SIG-M5 treated with dmso at 0.1 percent for 504 hours (cell line): ENCODE measurements around the gene PHAF1.
A peak's percentile ranks its signal among the peaks of the same experiment; 100 is the strongest.

ENCODE experiments used
- DNase-seq: peaks from one replicate; lab custom pipeline; 2025; ENCODE audit not compliant: unreplicated experiment; lab: John Stamatoyannopoulos, UW

PHAF1 gene

DNA sequence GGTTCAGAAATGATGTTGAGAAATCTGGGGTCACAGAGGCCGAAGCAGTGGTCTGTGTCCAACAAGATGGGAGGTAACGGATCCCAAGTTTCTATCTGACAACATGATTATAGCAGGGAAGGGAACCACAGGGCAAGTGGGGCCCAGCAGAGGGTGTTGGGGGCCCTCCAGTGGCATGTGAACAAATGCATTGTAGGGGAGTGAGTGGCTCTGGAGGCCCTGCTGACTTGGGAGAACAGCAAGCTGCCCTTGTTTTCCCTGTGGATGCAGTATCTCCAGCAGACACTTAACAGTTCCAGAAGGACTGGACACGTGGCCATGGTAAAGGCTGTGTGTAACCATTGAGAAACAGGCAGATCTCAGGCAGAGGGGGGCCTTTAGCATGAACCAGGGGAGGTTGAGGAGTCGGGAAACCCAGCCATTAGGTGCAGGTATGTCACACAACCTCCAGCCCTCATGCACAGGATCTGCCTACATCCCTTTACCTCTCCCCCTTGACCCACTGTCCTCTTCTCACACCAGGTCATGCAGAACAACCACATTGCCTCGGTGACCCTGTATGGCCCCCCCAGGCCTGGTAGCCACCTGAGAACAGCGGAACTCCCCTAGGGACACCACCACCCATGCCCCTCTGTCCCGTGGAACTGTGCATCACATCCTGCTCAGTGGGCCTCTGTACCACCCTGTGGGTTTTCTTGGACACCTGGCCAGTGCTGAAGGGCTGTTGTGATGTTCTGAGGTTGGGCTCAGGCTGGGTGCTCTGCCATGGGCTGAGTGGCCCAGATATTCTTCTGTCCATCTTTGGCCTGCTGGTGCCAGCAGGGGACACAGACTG is 37.0 kb downstream of the PHAF1 start:
- DNase-seq: no peak

DNA sequence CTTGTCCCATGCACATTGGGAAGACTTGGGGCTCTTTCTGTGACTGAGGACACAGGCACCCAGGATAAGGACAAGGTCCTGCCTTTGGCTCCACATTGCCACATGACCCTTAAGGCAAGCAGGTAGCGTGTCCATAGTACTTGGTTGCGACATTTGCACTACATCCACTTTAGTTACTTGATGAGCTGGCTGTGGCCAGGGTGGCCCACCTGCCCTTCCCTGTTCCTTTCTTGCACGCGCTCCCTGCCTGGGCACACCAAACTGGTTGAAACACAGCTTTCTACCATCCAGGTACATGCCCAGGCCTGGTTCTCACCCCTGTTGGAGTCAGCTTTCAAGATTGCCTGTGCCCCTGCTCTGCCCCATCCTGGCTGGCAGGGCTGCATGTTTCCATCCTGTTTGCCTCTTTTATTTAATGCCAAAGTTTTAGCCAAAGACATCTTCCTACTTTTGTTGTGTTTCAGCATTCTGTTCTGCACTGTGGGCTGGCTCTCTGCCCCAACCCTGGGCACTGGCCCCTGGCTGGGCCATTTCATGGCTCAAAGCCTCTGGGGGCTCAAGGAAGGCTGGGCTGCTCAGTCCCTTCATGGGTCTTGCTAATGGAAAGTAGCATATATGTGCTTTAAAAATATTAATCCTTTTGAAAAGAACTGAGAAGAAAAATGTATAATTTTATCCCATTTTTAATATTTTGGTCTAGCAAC is 37.8 kb downstream of the PHAF1 start:
- DNase-seq: no peak

- no peak for DNase-seq
These were observed 38.5 kb downstream of the PHAF1 start for GRCh38 chr16:67148221-67148620.

- no peak for DNase-seq
These were observed 39.0 kb downstream of the PHAF1 start for GRCh38 chr16:67148656-67149275.

DNA sequence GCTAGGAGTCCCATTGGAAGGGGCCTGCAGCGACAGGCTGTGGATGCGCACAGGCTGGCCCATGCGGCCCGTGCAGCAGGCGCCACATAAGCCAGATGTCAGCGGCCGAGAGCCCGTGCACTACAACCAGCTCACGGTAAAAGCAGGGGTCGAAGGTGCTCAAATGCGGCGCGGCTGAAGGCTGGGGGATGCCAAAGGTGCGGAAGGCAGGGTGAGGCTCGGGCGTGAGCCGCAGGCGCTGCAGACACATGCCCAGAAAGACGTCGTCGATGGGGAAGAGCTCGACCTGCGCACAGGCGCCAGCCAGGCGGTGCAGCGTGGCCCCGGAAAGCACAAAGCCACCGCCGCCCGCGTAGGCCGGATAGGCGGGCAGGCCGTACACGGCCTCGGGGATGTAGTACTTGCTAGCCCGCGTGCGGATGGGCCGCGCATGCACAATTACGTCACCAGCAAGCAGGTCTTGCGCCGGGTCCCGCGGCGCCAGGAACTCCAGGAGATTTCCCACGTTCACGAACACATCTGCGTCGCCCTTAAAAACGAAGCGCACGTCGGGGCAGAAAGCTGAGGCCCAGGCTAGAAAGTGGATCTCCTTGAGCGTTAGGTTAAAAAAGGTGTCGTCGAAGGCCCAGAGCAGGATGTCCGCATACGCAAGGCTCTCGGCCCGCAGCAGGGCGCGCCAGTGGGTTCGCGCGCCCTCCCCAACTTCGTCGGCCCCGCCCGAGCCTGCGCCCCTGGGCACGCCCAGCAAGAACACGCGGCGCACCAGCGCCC is 39.7 kb downstream of the PHAF1 start:
- no peak for DNase-seq

- no peak for DNase-seq
These were observed 40.5 kb downstream of the PHAF1 start for GRCh38 chr16:67150047-67150832.

GRCh38 chr16:67150833-67151396 is 41.2 kb downstream of the PHAF1 start, which contains the start of gene B3GNT9:
Gene B3GNT9 (minus strand): TSS chr16:67150998. CDS start chr16:67150485, 513 bp downstream.
- DNase-seq: no peak

GRCh38 chr16:67151431-67152097 is 41.8 kb downstream of the PHAF1 start:
- DNase-seq: peak; percentile 17

- no peak for DNase-seq
These were observed 45.0 kb downstream of the PHAF1 start for GRCh38 chr16:67154578-67155294.

DNA sequence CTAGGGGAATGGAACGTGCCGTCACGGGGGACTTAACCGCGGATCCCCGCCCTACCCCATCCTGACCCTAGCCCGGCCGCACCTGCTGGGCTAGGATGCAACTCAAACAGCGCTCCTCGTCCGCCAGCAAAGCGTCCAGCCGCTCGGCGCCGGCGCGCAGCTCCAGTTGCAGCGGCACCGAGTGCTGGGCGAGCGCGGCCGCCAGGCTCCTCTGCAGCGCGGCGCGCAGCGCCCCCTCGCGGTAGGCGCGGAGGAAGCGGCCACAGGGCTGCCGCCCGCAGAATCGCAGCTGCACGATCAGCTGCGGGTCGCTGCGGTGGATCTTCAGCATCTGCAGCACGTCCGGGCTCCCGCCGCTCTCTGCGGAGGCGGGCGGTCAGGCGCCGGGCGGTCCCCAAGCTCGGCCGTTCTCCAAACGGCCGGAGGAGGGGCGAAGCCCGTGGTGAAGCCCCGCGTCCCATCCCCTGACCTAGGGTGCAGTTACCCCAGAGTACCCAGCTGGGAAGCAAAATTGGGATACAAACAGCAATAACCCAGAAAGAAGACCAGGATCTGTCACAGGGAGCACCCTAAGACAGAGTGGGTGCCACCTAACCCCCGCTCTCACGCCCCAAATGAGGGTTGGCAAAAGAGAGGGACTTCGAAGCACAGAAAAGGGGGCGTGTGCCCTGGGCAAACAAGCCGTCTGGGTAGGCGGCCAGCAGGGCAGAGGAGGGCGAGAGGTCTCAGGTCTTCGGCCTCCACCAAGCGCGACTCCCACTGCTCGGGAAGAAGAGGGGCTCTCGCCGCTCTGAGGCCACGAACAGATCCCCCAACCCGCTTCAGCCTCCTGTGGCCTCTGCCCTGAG is 45.8 kb downstream of the PHAF1 start:
- DNase-seq: peak; percentile 19

GRCh38 chr16:67156143-67156844 is 46.6 kb downstream of the PHAF1 start:
- no peak for DNase-seq

DNA sequence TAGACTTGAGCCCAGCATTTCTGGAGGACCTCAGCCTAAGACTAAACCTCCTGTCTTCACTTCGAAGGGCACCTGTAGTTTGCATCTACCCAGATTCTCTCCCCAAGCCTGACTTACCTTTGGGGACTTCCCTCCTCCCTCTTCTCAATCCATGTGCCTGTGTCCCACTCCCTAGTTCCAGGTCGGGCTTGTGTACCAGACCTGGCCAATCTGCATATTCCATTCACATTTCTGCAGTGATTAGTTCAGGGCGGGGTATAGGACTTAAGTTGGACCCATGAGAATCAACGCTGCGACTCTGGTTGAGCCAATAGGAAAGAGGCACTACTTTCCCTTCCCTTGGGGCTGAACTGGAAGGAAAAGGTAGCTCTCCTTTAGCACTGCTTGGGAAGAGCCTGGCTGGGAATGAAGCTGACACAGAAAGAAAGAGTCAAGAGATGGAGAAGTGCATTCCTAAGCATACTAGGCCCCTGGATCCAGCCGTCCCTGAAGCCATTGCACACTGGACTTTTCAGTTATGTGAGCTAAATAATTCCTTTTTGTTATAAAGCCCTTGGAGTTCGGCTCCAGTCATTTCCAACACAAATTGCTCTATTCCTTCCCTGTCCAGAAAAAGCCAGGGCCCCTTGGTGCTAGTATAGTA is 47.5 kb downstream of the PHAF1 start:
- DNase-seq: no peak

DNA sequence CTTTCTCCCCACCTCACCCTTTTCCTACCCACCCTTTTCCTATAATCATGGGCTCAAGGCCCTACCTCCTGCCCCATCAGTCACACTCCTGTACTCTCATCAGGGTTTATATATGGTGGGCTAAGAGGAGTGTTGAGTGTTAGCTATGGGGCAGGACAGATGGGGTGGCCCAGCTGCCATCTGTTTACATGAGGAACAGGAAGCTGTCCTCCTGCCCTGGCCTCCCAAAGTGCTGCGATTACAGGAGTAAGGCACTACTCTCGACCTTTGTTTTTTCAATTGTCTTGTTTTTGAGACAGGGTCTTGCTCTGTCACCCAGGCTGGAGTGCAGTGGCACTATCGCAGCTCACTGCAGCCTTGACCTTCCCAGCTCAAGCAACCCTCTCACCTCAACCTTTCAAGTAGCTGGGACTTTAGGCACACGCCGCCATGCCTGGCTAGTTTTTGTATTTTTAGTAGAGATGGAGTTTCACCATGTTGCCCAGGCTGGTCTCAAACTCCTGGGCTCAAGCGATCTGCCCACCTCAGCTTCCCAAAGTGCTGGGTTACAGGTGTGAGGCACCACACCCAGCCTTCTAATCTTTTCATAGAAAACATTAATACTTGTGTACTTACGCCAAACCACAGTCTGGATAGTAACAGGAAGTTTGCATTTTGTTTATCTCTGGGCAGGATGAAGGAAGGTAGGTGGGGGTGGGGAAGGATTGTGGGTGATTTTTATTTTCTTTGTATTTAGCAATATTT is 48.3 kb downstream of the PHAF1 start:
- no peak for DNase-seq

DNA sequence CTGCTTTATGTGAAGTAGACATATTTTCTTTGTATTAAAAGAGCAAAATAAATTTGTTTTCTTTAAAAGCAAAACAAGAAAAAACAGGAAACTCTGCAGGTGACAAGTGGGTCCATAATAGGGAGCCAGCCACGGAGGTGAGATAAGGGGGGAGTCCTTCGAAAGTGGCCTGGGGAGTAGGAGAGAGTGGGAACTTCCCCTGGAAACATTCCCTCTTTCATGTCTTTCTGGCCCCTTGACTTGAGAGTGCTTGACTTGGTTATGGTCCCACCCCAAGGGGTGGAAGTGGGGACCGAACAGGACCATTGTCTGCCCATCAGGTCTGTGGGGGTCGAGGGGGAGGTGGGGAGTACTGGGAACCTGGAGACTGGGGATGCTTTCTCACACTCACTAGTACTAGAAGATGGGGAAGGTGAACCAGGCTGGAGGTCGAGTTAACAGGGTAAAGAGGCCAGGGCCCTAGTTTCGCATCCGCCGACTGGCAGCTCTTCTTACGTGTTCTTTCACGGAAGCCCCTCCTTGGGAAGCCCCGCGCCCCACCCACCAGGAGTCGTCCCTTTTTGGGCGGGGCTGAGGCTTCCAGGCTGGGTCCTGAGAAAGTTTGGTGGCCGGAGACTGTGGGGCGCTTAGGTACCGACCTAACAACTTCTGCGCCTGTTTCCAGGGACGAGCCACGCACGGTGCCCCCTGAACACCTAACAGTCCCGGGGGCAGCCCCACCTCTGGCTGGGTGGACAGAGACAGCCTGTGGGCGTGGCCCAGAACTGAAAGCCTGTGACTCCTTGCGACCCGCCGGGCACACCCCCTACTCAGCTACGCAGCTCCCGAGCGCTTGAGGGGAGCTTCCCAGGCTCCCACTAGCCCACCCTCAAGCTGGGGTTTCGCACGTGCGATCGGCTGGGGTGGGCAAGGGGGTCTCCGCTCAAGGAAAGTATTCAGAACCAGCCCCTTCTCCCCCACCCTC is 49.2 kb downstream of the PHAF1 start:
- peak; percentile 51 for DNase-seq

DNA sequence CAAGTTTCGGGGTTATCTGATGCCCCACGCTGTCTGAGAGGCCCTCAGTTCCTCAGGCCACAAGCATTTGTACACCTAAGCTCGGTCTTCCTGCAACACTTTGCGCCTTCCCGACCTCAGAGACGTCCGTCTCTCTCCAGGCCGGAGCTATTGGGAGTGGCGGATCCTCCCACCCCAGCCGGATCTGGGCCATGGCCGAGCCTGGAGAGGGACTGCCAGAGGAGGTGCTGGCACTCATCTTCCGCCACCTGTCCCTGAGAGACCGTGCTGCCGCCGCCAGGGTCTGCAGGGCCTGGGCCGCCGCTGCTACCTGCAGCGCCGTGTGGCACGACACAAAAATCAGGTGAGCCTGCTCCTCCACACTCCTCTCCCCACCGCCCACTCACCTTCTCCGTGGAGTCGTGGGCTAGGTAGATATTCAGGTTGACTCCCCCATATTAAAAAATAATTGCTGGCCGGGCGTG is 51.9 kb downstream of the PHAF1 start:
- no peak for DNase-seq
